K562 (cell line): ENCODE data around the gene ARL5C. TPM values are rescaled to one million over a fixed set of nuclear protein-coding genes. Genes with fewer than 3 reads are reported as not detected.
A peak's percentile ranks its signal among the peaks of the same experiment; 100 is the strongest.

Experiments used
- ATAC-seq: fragments of 200-7000 bp; cut with Tn5 transposase; 3 replicates; pipeline ENCODE4 v1.9.1; 2020; ENCODE audit warnings: moderate library complexity
- BruUV-seq: library from RNA; stranded (reverse); fragments of 400-500 nt; replicated peaks from 2 replicates; lab custom pipeline; 2021; lab: Mats Ljungman, UMichigan
- CTCF ChIA-PET: fragments of 300-600 bp; formaldehyde crosslinking; extraction: SDS; loops from one replicate; lab custom pipeline; 2021; ENCODE audit warnings: low intra/inter-chr PET ratio; lab: Yijun Ruan, JAX
- POLR2A ChIA-PET: fragments of 300-600, 350-650 bp; sonication (Branson Sonifier 250); formaldehyde crosslinking; extraction: SDS; loops from one replicate; lab custom pipeline; 2021; ENCODE audit warnings: antibody characterized with exemption, inconsistent platforms; lab: Yijun Ruan, JAX
- DNase-seq, 4 experiments: peaks; one replicate each; pipeline versions ENCODE4 v3.0.0 to v3.0.0-alpha.2; 2011 to 2018; ENCODE audit warnings: low spot score in 3 of 4, mixed read lengths in 3 of 4; ENCODE audit errors: extremely low read depth in 1 of 4
- FAIRE-seq: peaks from 2 replicates; lab custom pipeline; 2011; peaks lifted over from hg19 to GRCh38; lab: Jason Lieb, UNC
- H2AFZ ChIP-seq: 2 replicates; pipeline ENCODE4 v1.6.0; 2011; ENCODE audit warnings: low read depth, low read length, control low read depth, inconsistent platforms
- H3K27ac ChIP-seq: fragments of 200-600 bp; 3 replicates; pipeline ENCODE4 v1.8.0; 2011; ENCODE audit warnings: low read depth, mild to moderate bottlenecking, control low read depth, inconsistent platforms, low read length, moderate library complexity, mixed read lengths; ENCODE audit errors: extremely low read depth
- H3K27me3 ChIP-seq, 2 experiments: fragments of 300-600 bp in 1 of 2; 2 replicates in 1 of 2; 3 replicates in 1 of 2; pipeline versions ENCODE4 v1.6.0 to v1.8.0; 2011; ENCODE audit warnings: inconsistent platforms in 2 of 2, low read length in 2 of 2, mild to moderate bottlenecking in 1 of 2, mixed read lengths in 1 of 2, moderate library complexity in 1 of 2; ENCODE audit not compliant: control insufficient read depth in 2 of 2, insufficient read depth in 2 of 2
- H3K36me3 ChIP-seq: fragments of 300-600 bp; 3 replicates; pipeline ENCODE4 v1.8.0; 2011; ENCODE audit warnings: mild to moderate bottlenecking, low read length, inconsistent platforms; ENCODE audit not compliant: control insufficient read depth, insufficient read depth
- H3K4me1 ChIP-seq, 2 experiments: fragments of 200-600 bp in 1 of 2; replicated peaks in 1 of 2; 2 replicates in 1 of 2; 3 replicates in 1 of 2; pipeline versions ENCODE4 v1.5.1 to v1.8.0; 2011; ENCODE audit warnings: inconsistent platforms in 2 of 2, low read length in 2 of 2, mild to moderate bottlenecking in 1 of 2, mixed read lengths in 1 of 2, moderate library complexity in 1 of 2; ENCODE audit not compliant: control insufficient read depth in 2 of 2, insufficient read depth in 2 of 2
- H3K4me2 ChIP-seq: 2 replicates; pipeline ENCODE4 v1.6.1; 2011; ENCODE audit warnings: low read length, control low read depth, inconsistent platforms, mixed read lengths; ENCODE audit not compliant: insufficient read depth
- H3K4me3 ChIP-seq: fragments of 200-600 bp; sonication (generic), shearing (Covaris generic); 2 replicates; pipeline ENCODE4 v1.5.1; 2016; ENCODE audit warnings: control low read depth, inconsistent platforms
- H3K79me2 ChIP-seq: fragments of 200-600 bp; 3 replicates; pipeline ENCODE4 v1.8.0; 2011; ENCODE audit warnings: low read length, inconsistent platforms; ENCODE audit not compliant: control insufficient read depth, insufficient read depth
- H3K9ac ChIP-seq, 2 experiments: 2 replicates each; pipeline versions ENCODE4 v1.6.0 to v1.6.1; 2011; ENCODE audit warnings: low read depth in 2 of 2, low read length in 2 of 2, control low read depth in 1 of 2, inconsistent platforms in 1 of 2, mild to moderate bottlenecking in 1 of 2, mixed read lengths in 1 of 2; ENCODE audit not compliant: insufficient read depth in 1 of 2
- H3K9me1 ChIP-seq: one replicate; pipeline ENCODE4 v1.6.0; 2011; ENCODE audit warnings: inconsistent platforms, mild to moderate bottlenecking, low read length, moderate library complexity; ENCODE audit not compliant: control insufficient read depth, insufficient read depth
- H3K9me3 ChIP-seq: replicated peaks from 2 replicates; pipeline ENCODE4 v1.5.1; 2011; ENCODE audit warnings: low read depth, low read length, inconsistent platforms; ENCODE audit not compliant: control insufficient read depth, insufficient read depth
- H4K20me1 ChIP-seq: replicated peaks from 2 replicates; pipeline ENCODE4 v1.6.1; 2011; ENCODE audit warnings: low read length, inconsistent platforms, mixed read lengths; ENCODE audit not compliant: control insufficient read depth, insufficient read depth
- HDGF ChIP-seq: fragments of 450-650 bp; IDR thresholded peaks from 2 replicates; pipeline ENCODE4 v1.6.1; 2016
- KAT2B ChIP-seq: IDR thresholded peaks from one replicate; pipeline ENCODE4 v1.6.1; 2012; ENCODE audit warnings: low read depth, mild to moderate bottlenecking, control low read depth, inconsistent platforms, low read length, moderate library complexity
- KHSRP ChIP-seq: fragments of 450-650 bp; IDR thresholded peaks from 2 replicates; pipeline ENCODE4 v1.6.1; 2017
- PML ChIP-seq: IDR thresholded peaks from 2 replicates; pipeline ENCODE4 v1.6.1; 2012; ENCODE audit warnings: low read length, inconsistent platforms
- RHOXF2B ChIP-seq: fragments of 250-450 bp; sonication (Bioruptor Pico); conservative IDR thresholded peaks from 2 replicates; pipeline ENCODE4 v1.5.1; 2021
- SRF ChIP-seq, 2 experiments: fragments of 250-450, 450-650 bp in 1 of 2; sonication (Bioruptor Pico) in 1 of 2; sonication (generic) in 1 of 2; formaldehyde crosslinking; IDR thresholded peaks; 2 replicates each; pipeline versions ENCODE4 v1.5.0 to v1.5.1; 2020 to 2022; ENCODE audit warnings: mild to moderate bottlenecking in 1 of 2, missing genetic modification reagents in 1 of 2
- TAF1 ChIP-seq: IDR thresholded peaks from 2 replicates; pipeline ENCODE4 v1.6.1; 2011; ENCODE audit warnings: mild to moderate bottlenecking, low read length, moderate library complexity; ENCODE audit not compliant: insufficient read depth, control insufficient read depth, severe bottlenecking; ENCODE audit errors: extremely low read depth
- TAF7 ChIP-seq: fragments of 450-650 bp; IDR thresholded peaks from 2 replicates; pipeline ENCODE4 v1.6.1; 2016; ENCODE audit warnings: missing genetic modification characterization, missing compliant biosample characterization
- ZNF282 ChIP-seq: sonication (generic); formaldehyde crosslinking; IDR thresholded peaks from 2 replicates; pipeline ENCODE4 v1.8.1; 2023; ENCODE audit warnings: missing genetic modification reagents
- ZNF347 ChIP-seq: fragments of 450-650 bp; formaldehyde crosslinking; IDR thresholded peaks from 2 replicates; pipeline ENCODE4 v1.4.0; 2020; ENCODE audit warnings: low read depth, mild to moderate bottlenecking, moderate library complexity
- ZNF561 ChIP-seq: fragments of 450-650 bp; formaldehyde crosslinking; conservative IDR thresholded peaks from 2 replicates; pipeline ENCODE4 v1.4.0; 2020; ENCODE audit warnings: mild to moderate bottlenecking, moderate library complexity
- WGBS: fragments of 100-300 bp; shearing (Covaris generic); methylation state at CpG from one replicate; pipeline ENCODE4 v1.1.6; 2016; ENCODE audit warnings: low coverage, mixed read lengths; ENCODE audit not compliant: insufficient coverage; ENCODE audit errors: missing lambda C conversion rate; 5-methylcytosine and 5-hydroxymethylcytosine counted together
- in situ Hi-C: fragments of 300-500 bp; cut with MboI; formaldehyde crosslinking; loops from 4 replicates; pipeline ENCODE4 v1.15.0; 2018; ENCODE audit warnings: inconsistent platforms, mixed read lengths
- intact Hi-C: fragments of 100-400 bp; cut with micrococcal nuclease; formaldehyde crosslinking; loops from 2 replicates; pipeline ENCODE4 v1.14.2; 2022
- polyA plus RNA-seq, 8 experiments: library from polyadenylated mRNA; depleted of rRNA in 4 of 8; stranded (reverse) in 5 of 8; unstranded in 3 of 8; fragments of >200 nt; fragmentation: Nextera tagmentation in 2 of 8; fragmentation: Illumina TruSeq in 1 of 8; extraction: Ambion mirVana in 2 of 8; extraction: Trizol in 1 of 8; gene quantifications; 2 replicates each; pipeline versions ENCODE4 v1.2.1 to v1.2.3, GENCODE V29; 2011 to 2014; ENCODE audit warnings: inconsistent platforms in 1 of 8, missing spikeins in 1 of 8
- total RNA-seq, 7 experiments: library from RNA; depleted of rRNA in 6 of 7; stranded (reverse); fragments of >200 nt in 6 of 7; fragmentation: Illumina TruSeq in 2 of 7; extraction: Trizol in 2 of 7; gene quantifications; 2 replicates each; pipeline versions ENCODE4 v1.2.1 to v1.2.3, GENCODE V29; 2011 to 2021; ENCODE audit warnings: low replicate concordance in 1 of 7
- TF ChIP-seq, protein P1 (sequence below): fragments of 250-450 bp; sonication (Bioruptor Pico); IDR thresholded peaks from 2 replicates; pipeline ENCODE4 v1.5.0; 2022; ENCODE audit warnings: mild to moderate bottlenecking

ARL5C gene
- total and polyA plus RNA-seq, 9 of the 15 experiments (the other 6 are each of a cell fraction or from before 2014, with no cell fraction given): not detected

DNA sequence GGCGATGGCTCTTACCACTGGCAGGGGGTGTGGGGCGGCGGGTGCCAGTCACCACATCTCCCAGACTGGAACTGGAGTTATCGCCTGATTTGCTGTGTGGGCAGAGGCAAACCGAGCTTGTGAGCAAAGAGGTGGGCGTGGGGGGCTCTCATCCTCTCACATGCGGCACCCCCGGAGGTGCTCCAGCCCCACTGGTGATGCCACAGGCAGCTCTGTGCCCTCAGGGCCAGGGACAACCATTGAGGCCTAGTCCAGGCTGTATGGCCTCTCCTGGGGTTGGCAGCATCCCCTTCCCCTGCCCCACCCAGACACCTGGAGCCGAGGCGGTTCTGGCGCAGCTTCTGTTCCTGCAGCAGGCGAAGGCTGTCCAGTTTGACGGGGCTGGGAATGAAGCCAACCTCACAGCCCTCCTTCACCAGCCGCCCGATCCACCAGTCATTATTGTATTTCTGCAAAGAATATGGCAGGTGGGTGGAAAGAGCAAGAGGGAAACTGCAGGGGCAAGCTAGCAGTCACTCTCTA, 20.6 kb upstream of the ARL5C start:
- in situ Hi-C loops (no loop called here), intact Hi-C loops (no loop called here)
- Histone ChIP-seq H3K36me3 (peaks cover 46% of the 10 kb centered on the region; the same call in 1 of the 3 replicates), H3K9ac (peak overlapping the region in 1 of 2 experiments; percentile 35; a peak in 1 of 4 replicates), H4K20me1 (no peaks in the 10 kb centered on the region; the same call in 1 of the 2 replicates), H3K27me3 (no peaks in the 10 kb centered on the region), H3K9me1 (no peaks in the 10 kb centered on the region), H3K27ac (no peak overlapping the region), H3K79me2 (no peaks in the 10 kb centered on the region), H3K4me2 (no peak overlapping the region), H3K4me3 (no peak overlapping the region), H3K9me3 (no peaks in the 10 kb centered on the region), H2AFZ (no peak overlapping the region), H3K4me1 (peaks cover 0 to 6% of the 10 kb centered on the region in 2 experiments; a peak in 1 of 5 replicates)
- no peak for TF ChIP-seq TAF1
- TF ChIP-seq HDGF: no peak
- TF ChIP-seq SRF (CRISPR knock-in tag; IDR thresholded peaks at IDR 0.05): no peak
- no peak for TF ChIP-seq PML
- TF ChIP-seq RHOXF2B (CRISPR knock-in tag): no peak
- no peak for TF ChIP-seq KHSRP
- no peak for TF ChIP-seq KAT2B
- no peak for TF ChIP-seq ZNF561
- no peak for TF ChIP-seq ZNF347 (CRISPR knock-in tag)
- no peak for TF ChIP-seq ZNF282 (CRISPR knock-in tag)
- no peak for TF ChIP-seq TAF7
- TF ChIP-seq, protein P1, sequence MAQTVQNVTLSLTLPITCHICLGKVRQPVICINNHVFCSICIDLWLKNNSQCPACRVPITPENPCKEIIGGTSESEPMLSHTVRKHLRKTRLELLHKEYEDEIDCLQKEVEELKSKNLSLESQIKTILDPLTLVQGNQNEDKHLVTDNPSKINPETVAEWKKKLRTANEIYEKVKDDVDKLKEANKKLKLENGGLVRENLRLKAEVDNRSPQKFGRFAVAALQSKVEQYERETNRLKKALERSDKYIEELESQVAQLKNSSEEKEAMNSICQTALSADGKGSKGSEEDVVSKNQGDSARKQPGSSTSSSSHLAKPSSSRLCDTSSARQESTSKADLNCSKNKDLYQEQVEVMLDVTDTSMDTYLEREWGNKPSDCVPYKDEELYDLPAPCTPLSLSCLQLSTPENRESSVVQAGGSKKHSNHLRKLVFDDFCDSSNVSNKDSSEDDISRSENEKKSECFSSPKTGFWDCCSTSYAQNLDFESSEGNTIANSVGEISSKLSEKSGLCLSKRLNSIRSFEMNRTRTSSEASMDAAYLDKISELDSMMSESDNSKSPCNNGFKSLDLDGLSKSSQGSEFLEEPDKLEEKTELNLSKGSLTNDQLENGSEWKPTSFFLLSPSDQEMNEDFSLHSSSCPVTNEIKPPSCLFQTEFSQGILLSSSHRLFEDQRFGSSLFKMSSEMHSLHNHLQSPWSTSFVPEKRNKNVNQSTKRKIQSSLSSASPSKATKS (CRISPR knock-in tag): no peak
- ChIA-PET POLR2A (interaction anchor here (0.6 to 0.9 kb wide), 4 partner anchors 11 to 742 kb away, joined by 3 to 4 read pairs (median 3); partner anchors contain the start of gene CACNB1), CTCF (interaction anchor here (0.5 kb wide), 1 partner anchor 15 kb away, joined by 3 read pairs; no protein-coding TSS in a partner anchor)
- DNase-seq: no peak
- ATAC-seq: no peak
- 87% methylated on average over 15 of the region's 15 CpGs for WGBS
- BruUV-seq: no TSS peak
- FAIRE-seq: no peak
